H9 (cell line): ENCODE data around the gene YPEL1. TPM values are rescaled to one million over a fixed set of nuclear protein-coding genes. Genes with fewer than 3 reads are reported as not detected.

Experiments
- DNase-seq: peaks from one replicate; pipeline ENCODE4 v3.0.0-alpha.2; 2017
- H2AFZ ChIP-seq: one replicate; pipeline ENCODE4 v1.6.1; 2013; ENCODE audit warnings: mild to moderate bottlenecking, low read length, control low read depth, moderate library complexity
- H2AK5ac ChIP-seq: 2 replicates; pipeline ENCODE4 v1.6.1; 2013; ENCODE audit warnings: low read length, control low read depth, mixed read lengths; ENCODE audit not compliant: insufficient read length
- H2BK120ac ChIP-seq: one replicate; pipeline ENCODE4 v1.6.1; 2013; ENCODE audit warnings: low read depth, mild to moderate bottlenecking, low read length, control low read depth, inconsistent platforms; ENCODE audit not compliant: poor library complexity, severe bottlenecking
- H2BK12ac ChIP-seq: 2 replicates; pipeline ENCODE4 v1.6.1; 2013; ENCODE audit warnings: low read length, control low read depth, mixed read lengths, low read depth; ENCODE audit not compliant: insufficient read length
- H2BK15ac ChIP-seq: 2 replicates; pipeline ENCODE4 v1.6.1; 2013; ENCODE audit warnings: low read depth, low read length, control low read depth
- H2BK20ac ChIP-seq: one replicate; pipeline ENCODE4 v1.6.1; 2013; ENCODE audit warnings: low read depth, mild to moderate bottlenecking, low read length, control low read depth, inconsistent platforms; ENCODE audit not compliant: poor library complexity, severe bottlenecking
- H2BK5ac ChIP-seq: 2 replicates; pipeline ENCODE4 v1.6.1; 2013; ENCODE audit warnings: low read length, control low read depth, mixed read lengths; ENCODE audit not compliant: insufficient read length
- H3K14ac ChIP-seq: 2 replicates; pipeline ENCODE4 v1.6.1; 2013; ENCODE audit warnings: low read length, control low read depth; ENCODE audit not compliant: insufficient read depth
- H3K18ac ChIP-seq: 2 replicates; pipeline ENCODE4 v1.6.1; 2013; ENCODE audit warnings: low read depth, mild to moderate bottlenecking, mixed read lengths, low read length, control low read depth; ENCODE audit not compliant: insufficient read length
- H3K23ac ChIP-seq: 2 replicates; pipeline ENCODE4 v1.6.1; 2013; ENCODE audit warnings: low read length, control low read depth, mixed read lengths, low read depth; ENCODE audit not compliant: insufficient read length
- H3K23me2 ChIP-seq: 2 replicates; pipeline ENCODE4 v1.6.1; 2013; ENCODE audit warnings: low read depth, mild to moderate bottlenecking, mixed read lengths, low read length, control low read depth; ENCODE audit not compliant: insufficient read length, poor library complexity, severe bottlenecking
- H3K27ac ChIP-seq: 2 replicates; pipeline ENCODE4 v1.5.1; 2013; ENCODE audit warnings: low read length, control low read depth, mixed read lengths, low read depth; ENCODE audit not compliant: insufficient read length
- H3K27me3 ChIP-seq: 2 replicates; pipeline ENCODE4 v1.6.1; 2013; ENCODE audit warnings: low read length, control low read depth, inconsistent platforms; ENCODE audit not compliant: insufficient read depth
- H3K4ac ChIP-seq: 2 replicates; pipeline ENCODE4 v1.6.1; 2013; ENCODE audit warnings: low read depth, mild to moderate bottlenecking, control low read depth, inconsistent platforms, low read length, moderate library complexity
- H3K4me1 ChIP-seq: 2 replicates; pipeline ENCODE4 v1.6.1; 2013; ENCODE audit warnings: low read length, control low read depth, inconsistent platforms; ENCODE audit not compliant: insufficient read depth
- H3K4me2 ChIP-seq: 2 replicates; pipeline ENCODE4 v1.6.1; 2013; ENCODE audit warnings: low read length, control low read depth, mixed read lengths; ENCODE audit not compliant: insufficient read length, insufficient read depth
- H3K56ac ChIP-seq: 2 replicates; pipeline ENCODE4 v1.6.1; 2013; ENCODE audit warnings: low read depth, mild to moderate bottlenecking, mixed read lengths, low read length, control low read depth; ENCODE audit not compliant: insufficient read length
- H3K79me1 ChIP-seq: 2 replicates; pipeline ENCODE4 v1.6.1; 2013; ENCODE audit warnings: low read depth, mild to moderate bottlenecking, moderate library complexity, low read length, control low read depth, inconsistent platforms; ENCODE audit not compliant: insufficient read depth, poor library complexity, severe bottlenecking
- H3K79me2 ChIP-seq: 2 replicates; pipeline ENCODE4 v1.6.1; 2013; ENCODE audit warnings: low read length, control low read depth, inconsistent platforms; ENCODE audit not compliant: insufficient read depth
- H3K9ac ChIP-seq: 2 replicates; pipeline ENCODE4 v1.6.1; 2013; ENCODE audit warnings: low read length, control low read depth, mixed read lengths; ENCODE audit not compliant: insufficient read length; ENCODE audit errors: extremely low read depth
- H3K9me3 ChIP-seq: one replicate; pipeline ENCODE4 v1.6.1; 2013; ENCODE audit warnings: low read depth, low read length, inconsistent platforms; ENCODE audit not compliant: control insufficient read depth
- H3T11ph ChIP-seq: one replicate; pipeline ENCODE4 v1.6.1; 2013; ENCODE audit warnings: mild to moderate bottlenecking, low read length, control low read depth, inconsistent platforms
- H4K20me1 ChIP-seq: one replicate; pipeline ENCODE4 v1.6.1; 2013; ENCODE audit not compliant: control insufficient read depth, insufficient read length, insufficient read depth
- H4K5ac ChIP-seq: 2 replicates; pipeline ENCODE4 v1.6.1; 2013; ENCODE audit warnings: low read depth, mild to moderate bottlenecking, mixed read lengths, low read length, control low read depth; ENCODE audit not compliant: insufficient read length
- H4K8ac ChIP-seq: replicated peaks from 2 replicates; pipeline ENCODE4 v1.6.1; 2013; ENCODE audit warnings: low read length, control low read depth, mixed read lengths, low read depth; ENCODE audit not compliant: insufficient read length
- H4K91ac ChIP-seq: 2 replicates; pipeline ENCODE4 v1.6.1; 2013; ENCODE audit warnings: low read depth, mild to moderate bottlenecking, moderate library complexity, mixed read lengths, low read length, control low read depth; ENCODE audit not compliant: insufficient read length
- H3K27ac Mint-ChIP-seq, 3 experiments: 2 replicates in 2 of 3; 3 replicates in 1 of 3; pipeline ENCODE4 v1.8.0; 2020 to 2021; ENCODE audit warnings: mixed read lengths in 3 of 3, mild to moderate bottlenecking in 1 of 3, moderate library complexity in 1 of 3
- H3K27me3 Mint-ChIP-seq: 2 replicates; pipeline ENCODE4 v1.8.0; 2021; ENCODE audit warnings: low read depth, mild to moderate bottlenecking, moderate library complexity, mixed read lengths
- H3K36me3 Mint-ChIP-seq, 3 experiments: 2 replicates in 2 of 3; 3 replicates in 1 of 3; pipeline ENCODE4 v1.8.0; 2020 to 2021; ENCODE audit warnings: low read depth in 3 of 3, mixed read lengths in 3 of 3; ENCODE audit not compliant: insufficient read depth in 1 of 3
- H3K4me1 Mint-ChIP-seq, 2 experiments: 2 replicates each; pipeline ENCODE4 v1.8.0; 2020; ENCODE audit warnings: mixed read lengths in 2 of 2
- H3K4me3 Mint-ChIP-seq, 2 experiments: 2 replicates in 1 of 2; 3 replicates in 1 of 2; pipeline ENCODE4 v1.8.0; 2020 to 2021; ENCODE audit warnings: mild to moderate bottlenecking in 2 of 2, mixed read lengths in 2 of 2, moderate library complexity in 1 of 2
- H3K9me3 Mint-ChIP-seq, 2 experiments: 2 replicates in 1 of 2; 3 replicates in 1 of 2; pipeline ENCODE4 v1.8.0; 2020; ENCODE audit warnings: mild to moderate bottlenecking in 2 of 2, mixed read lengths in 2 of 2, moderate library complexity in 1 of 2
- CTCF ChIP-seq: fragments of 200-600 bp; sonication (generic); conservative IDR thresholded peaks from 3 replicates; pipeline ENCODE4 v1.8.0; 2021; ENCODE audit warnings: antibody characterized with exemption, mild to moderate bottlenecking
- WGBS: extraction: QIAGEN DNeasy Blood & Tissue Kit; methylation state at CpG from one replicate; pipeline ENCODE4 v1.1.7; 2013; ENCODE audit warnings: missing lambda C conversion rate, low lambda C conversion rate, mixed read lengths; ENCODE audit not compliant: insufficient read length; ENCODE audit errors: extremely low coverage; 5-methylcytosine and 5-hydroxymethylcytosine counted together
- total RNA-seq: library from RNA; stranded (reverse); gene quantifications from 2 replicates; pipeline ENCODE4 v1.2.1, GENCODE V29; 2021

Gene YPEL1
- total RNA-seq, 1 experiment from 2014 or later = 5.4 TPM

GRCh38 chr22:21727159-21727558, 8.4 kb downstream of the YPEL1 start:
- H3K27me3 ChIP-seq = no peaks in the 10 kb centered on the region
- H3K79me2 ChIP-seq = no peaks in the 10 kb centered on the region
- no peak overlapping the region for H2BK20ac ChIP-seq
- no peak overlapping the region for H3K18ac ChIP-seq
- no peak overlapping the region for H2BK12ac ChIP-seq
- no peak overlapping the region for H3K14ac ChIP-seq
- no peak overlapping the region for H2BK15ac ChIP-seq
- H2AFZ ChIP-seq = no peak overlapping the region
- no peak overlapping the region for H4K91ac ChIP-seq
- peak overlapping the region in 1 of 2 experiments; percentile 46; a peak in 1 of 5 replicates for H3K4me3 Mint-ChIP-seq
- no peaks in the 10 kb centered on the region for H3K4me1 ChIP-seq
- H3K23me2 ChIP-seq = no peaks in the 10 kb centered on the region
- no peaks in the 10 kb centered on the region; the same call in 1 of the 2 replicates for H3K27me3 Mint-ChIP-seq
- no peak overlapping the region for H3K56ac ChIP-seq
- peaks cover 9 to 11% of the 10 kb centered on the region in 2 experiments for H3K4me1 Mint-ChIP-seq
- no peak overlapping the region for H2BK5ac ChIP-seq
- H4K5ac ChIP-seq = no peak overlapping the region
- no peak overlapping the region for H3K4ac ChIP-seq
- no peak overlapping the region for H2AK5ac ChIP-seq
- H3K27ac Mint-ChIP-seq = no peak overlapping the region
- peaks cover 0 to 7% (median 4%) of the 10 kb centered on the region in 3 experiments; a peak in 5 of 7 replicates for H3K36me3 Mint-ChIP-seq
- no peak overlapping the region for H2BK120ac ChIP-seq
- no peaks in the 10 kb centered on the region for H3K9me3 ChIP-seq
- TF ChIP-seq CTCF = no peak
- DNase-seq = no peak
- no CpG with 5 or more reads among the region's 4 CpGs for WGBS
- H3K4me2 ChIP-seq = no peak overlapping the region
- H4K8ac ChIP-seq = no peak overlapping the region
- no peaks in the 10 kb centered on the region for H3K79me1 ChIP-seq
- H3K9me3 Mint-ChIP-seq = no peaks in the 10 kb centered on the region
- no peaks in the 10 kb centered on the region for H4K20me1 ChIP-seq
- H3T11ph ChIP-seq = no peak overlapping the region
- no peak overlapping the region for H3K9ac ChIP-seq
- no peak overlapping the region for H3K23ac ChIP-seq
- H3K27ac ChIP-seq = no peak overlapping the region
